Measurements from ENCODE around the gene RET. TPM values are rescaled to one million over a fixed set of nuclear protein-coding genes. Genes with fewer than 3 reads are reported as not detected.

The RET gene
- total and polyA plus RNA-seq, 2 experiments from 2014 or later: 0.50 TPM; not detected in 1

- Histone ChIP-seq H3K36me3 (replicated peaks; ENCODE audit: insufficient read depth, low read depth) (no peaks in the 10 kb centered on the region), H4K20me1 (ENCODE audit: insufficient read depth, poor library complexity, severe bottlenecking) (no peaks in the 10 kb centered on the region), H3K4me2 (no peak overlapping the region), H3K9me3 (ENCODE audit: low read depth) (no peaks in the 10 kb centered on the region), H3K27ac (no peak overlapping the region), H3K9me2 (replicated peaks; ENCODE audit: insufficient read depth) (no peaks in the 10 kb centered on the region), H3K4me1 (ENCODE audit: insufficient read depth) (no peaks in the 10 kb centered on the region), H3K79me2 (no peaks in the 10 kb centered on the region), H2AFZ (no peak overlapping the region), H3K4me3 (no peak overlapping the region), H3K27me3 (no peaks in the 10 kb centered on the region)
- WGBS (ENCODE audit: low lambda C conversion rate, missing lambda C conversion rate): 86% methylated on average over 1 of the region's 1 CpG
- TF ChIP-seq EZH2phosphoT487 (IDR thresholded peaks at IDR 0.05; ENCODE audit: low read depth, severe bottlenecking, unreplicated experiment) (no peak), EZH2 (IDR thresholded peaks at IDR 0.05; ENCODE audit: borderline replicate concordance) (no peak), CTCF (IDR thresholded peaks at IDR 0.05; ENCODE audit: poor library complexity) (no peak)
- no peak for DNase-seq (ENCODE audit: low spot score)
These were observed 96.3 kb downstream of the RET start for GRCh38 chr10:43173120-43173519.

- Histone ChIP-seq H3K27ac (peak overlapping the region; percentile 30), H2AFZ (no peak overlapping the region), H3K79me2 (no peaks in the 10 kb centered on the region), H3K4me2 (no peak overlapping the region), H4K20me1 (ENCODE audit: insufficient read depth, poor library complexity, severe bottlenecking) (no peaks in the 10 kb centered on the region), H3K9me2 (replicated peaks; ENCODE audit: insufficient read depth) (no peaks in the 10 kb centered on the region), H3K4me3 (no peak overlapping the region), H3K9me3 (ENCODE audit: low read depth) (no peaks in the 10 kb centered on the region), H3K27me3 (no peaks in the 10 kb centered on the region), H3K4me1 (ENCODE audit: insufficient read depth) (no peaks in the 10 kb centered on the region), H3K36me3 (replicated peaks; ENCODE audit: insufficient read depth, low read depth) (no peaks in the 10 kb centered on the region)
- WGBS (ENCODE audit: low lambda C conversion rate, missing lambda C conversion rate): 55% methylated on average over 6 of the region's 6 CpGs
- no peak for DNase-seq (ENCODE audit: low spot score)
- TF ChIP-seq CTCF (IDR thresholded peaks at IDR 0.05; ENCODE audit: poor library complexity) (no peak), EZH2phosphoT487 (IDR thresholded peaks at IDR 0.05; ENCODE audit: low read depth, severe bottlenecking, unreplicated experiment) (no peak), EZH2 (IDR thresholded peaks at IDR 0.05; ENCODE audit: borderline replicate concordance) (no peak)
These were observed 98.1 kb downstream of the RET start for GRCh38 chr10:43174969-43175368.

- no peaks in the 10 kb centered on the region for H3K9me2 ChIP-seq (replicated peaks; ENCODE audit: insufficient read depth)
- DNase-seq (ENCODE audit: low spot score): no peak
- no peak for TF ChIP-seq EZH2 (IDR thresholded peaks at IDR 0.05; ENCODE audit: borderline replicate concordance)
- no peak for TF ChIP-seq CTCF (IDR thresholded peaks at IDR 0.05; ENCODE audit: poor library complexity)
- no peak for TF ChIP-seq EZH2phosphoT487 (IDR thresholded peaks at IDR 0.05; ENCODE audit: low read depth, severe bottlenecking, unreplicated experiment)
- H3K27me3 ChIP-seq: no peaks in the 10 kb centered on the region
- H3K9me3 ChIP-seq (ENCODE audit: low read depth): no peaks in the 10 kb centered on the region
- H3K36me3 ChIP-seq (replicated peaks; ENCODE audit: insufficient read depth, low read depth): no peaks in the 10 kb centered on the region
- H3K79me2 ChIP-seq: no peaks in the 10 kb centered on the region
- no peaks in the 10 kb centered on the region for H3K4me1 ChIP-seq (ENCODE audit: insufficient read depth)
- no peak overlapping the region for H2AFZ ChIP-seq
- H3K27ac ChIP-seq: no peak overlapping the region
- WGBS (ENCODE audit: low lambda C conversion rate, missing lambda C conversion rate): 96% methylated on average over 3 of the region's 3 CpGs
- H4K20me1 ChIP-seq (ENCODE audit: insufficient read depth, poor library complexity, severe bottlenecking): no peaks in the 10 kb centered on the region
- H3K4me3 ChIP-seq: no peak overlapping the region
- H3K4me2 ChIP-seq: no peak overlapping the region
These were observed 99.4 kb downstream of the RET start for GRCh38 chr10:43176271-43176670.

- H3K4me2 ChIP-seq: no peak overlapping the region
- H3K4me1 ChIP-seq (ENCODE audit: insufficient read depth): no peaks in the 10 kb centered on the region
- no peaks in the 10 kb centered on the region for H3K36me3 ChIP-seq (replicated peaks; ENCODE audit: insufficient read depth, low read depth)
- H3K27me3 ChIP-seq: no peaks in the 10 kb centered on the region
- H3K9me3 ChIP-seq (ENCODE audit: low read depth): no peaks in the 10 kb centered on the region
- no peak overlapping the region for H3K27ac ChIP-seq
- TF ChIP-seq EZH2 (IDR thresholded peaks at IDR 0.05; ENCODE audit: borderline replicate concordance) (no peak), CTCF (IDR thresholded peaks at IDR 0.05; ENCODE audit: poor library complexity) (no peak), EZH2phosphoT487 (IDR thresholded peaks at IDR 0.05; ENCODE audit: low read depth, severe bottlenecking, unreplicated experiment) (no peak)
- H3K79me2 ChIP-seq: no peaks in the 10 kb centered on the region
- H2AFZ ChIP-seq: no peak overlapping the region
- no peaks in the 10 kb centered on the region for H3K9me2 ChIP-seq (replicated peaks; ENCODE audit: insufficient read depth)
- no peaks in the 10 kb centered on the region for H4K20me1 ChIP-seq (ENCODE audit: insufficient read depth, poor library complexity, severe bottlenecking)
- no peak overlapping the region for H3K4me3 ChIP-seq
- 83% methylated on average over 1 of the region's 1 CpG for WGBS (ENCODE audit: low lambda C conversion rate, missing lambda C conversion rate)
- DNase-seq (ENCODE audit: low spot score): no peak
These were observed 100.7 kb downstream of the RET start for GRCh38 chr10:43177595-43177994.

Data from hepatocyte (in vitro differentiated cells).